Coronary artery (tissue), 2 donors: ENCODE data around the gene PTPRD.
A peak's percentile ranks its signal among the peaks of the same experiment; 100 is the strongest.

Source experiments
- DNase-seq: peaks from one replicate; pipeline ENCODE4 v3.0.0-alpha.2; 2017; ENCODE audit warnings: low spot score
- H3K27ac ChIP-seq, 2 donors: fragments of 200-600 bp; sonication (generic); one replicate each; pipeline ENCODE4 v1.5.1; 2016 to 2019
- H3K4me3 ChIP-seq: fragments of 200-600 bp; sonication (generic); 2 replicates; pipeline ENCODE4 v1.5.1; 2016; ENCODE audit warnings: mild to moderate bottlenecking, moderate library complexity
- CTCF ChIP-seq: fragments of 200-600 bp; sonication (generic); IDR thresholded peaks from one replicate; pipeline ENCODE4 v1.5.1; 2019; ENCODE audit warnings: antibody characterized with exemption

PTPRD gene

GRCh38 chr9:8879284-8879683 lies 1733.5 kb downstream of the PTPRD start:
- H3K4me3 ChIP-seq: no peak overlapping the region
- no peak for DNase-seq
- no peak for TF ChIP-seq CTCF
- H3K27ac ChIP-seq: no peak overlapping the region

GRCh38 chr9:8877753-8878494 lies 1734.9 kb downstream of the PTPRD start:
- no peak for TF ChIP-seq CTCF
- no peak overlapping the region for H3K27ac ChIP-seq

GRCh38 chr9:8876303-8876702 lies 1736.5 kb downstream of the PTPRD start:
- no peak overlapping the region for H3K27ac ChIP-seq
- TF ChIP-seq CTCF: no peak
- no peak overlapping the region for H3K4me3 ChIP-seq
- DNase-seq: no peak

More at GRCh38 chr9:8877753-8878494, 1734.9 kb downstream of the PTPRD start:
- DNase-seq: no peak
- H3K4me3 ChIP-seq: no peak overlapping the region

- no peak for DNase-seq
- Histone ChIP-seq H3K4me3 (no peak overlapping the region), H3K27ac (no peak overlapping the region)
- TF ChIP-seq CTCF: no peak
Observed at GRCh38 chr9:8874482-8874881, 1738.3 kb downstream of the PTPRD start.

GRCh38 chr9:8872802-8873201 lies 1740.0 kb downstream of the PTPRD start:
- DNase-seq: no peak
- H3K27ac ChIP-seq: no peak overlapping the region
- no peak for TF ChIP-seq CTCF

GRCh38 chr9:8871796-8872445 lies 1740.9 kb downstream of the PTPRD start:
- Histone ChIP-seq H3K27ac (no peak overlapping the region), H3K4me3 (no peak overlapping the region)
- DNase-seq: no peak
- no peak for TF ChIP-seq CTCF

More at GRCh38 chr9:8872802-8873201, 1740.0 kb downstream of the PTPRD start:
- H3K4me3 ChIP-seq: no peak overlapping the region

- DNase-seq: no peak
- no peak for TF ChIP-seq CTCF
- peak overlapping the region in 1 of 2 donors; percentile 36 for H3K27ac ChIP-seq
- H3K4me3 ChIP-seq: peak overlapping the region; percentile 37
Observed at GRCh38 chr9:8871396-8871795, 1741.4 kb downstream of the PTPRD start.
